Activated CD4-positive, alpha-beta T cell treated with anti-CD3 and anti-CD28 coated beads for 24 hours (primary cell): ENCODE results near the gene MSH6.

Experiments
- DNase-seq, 2 donors: peaks; one replicate each; pipeline ENCODE4 v3.0.0-alpha.2; 2020; ENCODE audit warnings: low read depth in 2 of 2

MSH6 gene, protein sequence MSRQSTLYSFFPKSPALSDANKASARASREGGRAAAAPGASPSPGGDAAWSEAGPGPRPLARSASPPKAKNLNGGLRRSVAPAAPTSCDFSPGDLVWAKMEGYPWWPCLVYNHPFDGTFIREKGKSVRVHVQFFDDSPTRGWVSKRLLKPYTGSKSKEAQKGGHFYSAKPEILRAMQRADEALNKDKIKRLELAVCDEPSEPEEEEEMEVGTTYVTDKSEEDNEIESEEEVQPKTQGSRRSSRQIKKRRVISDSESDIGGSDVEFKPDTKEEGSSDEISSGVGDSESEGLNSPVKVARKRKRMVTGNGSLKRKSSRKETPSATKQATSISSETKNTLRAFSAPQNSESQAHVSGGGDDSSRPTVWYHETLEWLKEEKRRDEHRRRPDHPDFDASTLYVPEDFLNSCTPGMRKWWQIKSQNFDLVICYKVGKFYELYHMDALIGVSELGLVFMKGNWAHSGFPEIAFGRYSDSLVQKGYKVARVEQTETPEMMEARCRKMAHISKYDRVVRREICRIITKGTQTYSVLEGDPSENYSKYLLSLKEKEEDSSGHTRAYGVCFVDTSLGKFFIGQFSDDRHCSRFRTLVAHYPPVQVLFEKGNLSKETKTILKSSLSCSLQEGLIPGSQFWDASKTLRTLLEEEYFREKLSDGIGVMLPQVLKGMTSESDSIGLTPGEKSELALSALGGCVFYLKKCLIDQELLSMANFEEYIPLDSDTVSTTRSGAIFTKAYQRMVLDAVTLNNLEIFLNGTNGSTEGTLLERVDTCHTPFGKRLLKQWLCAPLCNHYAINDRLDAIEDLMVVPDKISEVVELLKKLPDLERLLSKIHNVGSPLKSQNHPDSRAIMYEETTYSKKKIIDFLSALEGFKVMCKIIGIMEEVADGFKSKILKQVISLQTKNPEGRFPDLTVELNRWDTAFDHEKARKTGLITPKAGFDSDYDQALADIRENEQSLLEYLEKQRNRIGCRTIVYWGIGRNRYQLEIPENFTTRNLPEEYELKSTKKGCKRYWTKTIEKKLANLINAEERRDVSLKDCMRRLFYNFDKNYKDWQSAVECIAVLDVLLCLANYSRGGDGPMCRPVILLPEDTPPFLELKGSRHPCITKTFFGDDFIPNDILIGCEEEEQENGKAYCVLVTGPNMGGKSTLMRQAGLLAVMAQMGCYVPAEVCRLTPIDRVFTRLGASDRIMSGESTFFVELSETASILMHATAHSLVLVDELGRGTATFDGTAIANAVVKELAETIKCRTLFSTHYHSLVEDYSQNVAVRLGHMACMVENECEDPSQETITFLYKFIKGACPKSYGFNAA (N-terminal part only)

DNA sequence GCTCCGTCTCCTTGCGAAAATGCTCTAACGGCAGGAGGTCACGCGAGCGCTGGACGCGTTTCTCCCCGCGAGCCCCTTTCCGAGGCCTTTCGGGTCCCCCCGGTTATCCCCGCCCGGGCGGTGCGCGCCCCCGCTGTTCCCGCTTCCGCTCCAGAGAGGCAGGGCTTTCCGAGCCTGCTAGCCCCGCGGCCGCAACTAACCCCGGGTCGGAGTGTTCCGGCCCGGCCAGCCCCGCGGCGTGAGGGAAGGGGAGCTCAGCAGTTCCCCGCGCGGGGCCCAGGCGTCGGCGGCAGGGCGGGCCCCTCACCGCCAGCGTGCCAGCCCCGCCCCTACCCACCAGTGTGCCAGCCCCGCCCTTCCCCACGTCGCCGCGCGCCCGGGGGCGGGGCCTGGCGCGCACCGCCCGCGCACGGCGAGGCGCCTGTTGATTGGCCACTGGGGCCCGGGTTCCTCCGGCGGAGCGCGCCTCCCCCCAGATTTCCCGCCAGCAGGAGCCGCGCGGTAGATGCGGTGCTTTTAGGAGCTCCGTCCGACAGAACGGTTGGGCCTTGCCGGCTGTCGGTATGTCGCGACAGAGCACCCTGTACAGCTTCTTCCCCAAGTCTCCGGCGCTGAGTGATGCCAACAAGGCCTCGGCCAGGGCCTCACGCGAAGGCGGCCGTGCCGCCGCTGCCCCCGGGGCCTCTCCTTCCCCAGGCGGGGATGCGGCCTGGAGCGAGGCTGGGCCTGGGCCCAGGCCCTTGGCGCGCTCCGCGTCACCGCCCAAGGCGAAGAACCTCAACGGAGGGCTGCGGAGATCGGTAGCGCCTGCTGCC, at the start of gene MSH6:
Gene MSH6 (plus strand): TSS at position 475 of the 815 bp plus-strand sequence. CDS start 89 bp downstream, at position 564.
- DNase-seq, result peak; percentile 77 to 83

DNA sequence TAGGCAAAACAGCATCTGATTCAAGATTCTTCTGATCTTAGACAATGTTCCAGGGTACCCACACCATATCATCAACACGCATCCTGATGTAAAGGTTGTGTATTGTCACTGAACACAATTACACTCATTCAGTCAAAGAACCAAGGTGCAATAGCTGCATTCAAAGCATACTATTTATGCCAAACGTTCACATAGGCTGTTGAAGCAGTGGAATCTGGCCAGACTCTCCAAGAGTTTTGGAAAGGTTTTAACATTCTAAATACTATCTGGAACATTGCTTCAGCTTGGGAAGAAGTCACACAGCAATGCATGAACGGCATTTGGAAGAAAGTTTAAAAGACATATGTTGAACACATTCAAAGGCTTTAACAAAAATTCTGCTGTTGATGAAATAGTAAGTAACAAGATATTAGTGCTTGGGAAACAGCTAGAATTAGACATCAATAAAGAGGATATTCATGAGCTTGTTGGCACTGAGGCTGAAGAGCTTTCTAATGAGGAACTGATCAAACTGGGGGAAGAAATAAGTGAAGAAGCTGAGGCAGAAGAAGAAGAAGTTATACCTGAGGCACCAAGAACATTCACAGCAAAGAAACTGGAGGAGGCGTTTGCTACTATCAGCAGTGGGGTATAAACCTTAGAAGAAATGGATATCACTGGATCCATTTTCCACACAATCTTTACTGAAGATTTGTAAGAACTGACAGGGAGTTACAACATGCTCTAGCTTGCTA, 47.6 kb upstream of the MSH6 start:
- no peak for DNase-seq

DNA sequence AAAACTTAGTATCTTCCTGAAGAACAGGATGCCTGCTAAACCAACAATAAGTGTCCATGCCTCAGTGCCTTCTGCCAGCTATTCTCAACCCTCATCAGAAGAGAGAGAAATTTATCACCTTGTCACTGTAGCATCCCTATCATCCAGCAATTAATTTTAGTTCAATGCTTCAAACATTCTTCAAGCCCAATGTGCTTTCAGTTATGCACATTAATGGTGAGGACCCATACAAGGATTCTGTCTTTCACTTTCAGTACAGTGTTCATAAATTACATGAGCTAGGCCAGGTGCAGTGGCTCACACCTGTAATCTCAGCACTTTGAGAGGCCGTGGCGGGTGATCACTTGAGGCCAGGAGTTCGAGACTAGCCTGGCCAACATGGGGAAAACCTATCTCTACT, 47.0 kb upstream of the MSH6 start:
- no peak for DNase-seq

DNA sequence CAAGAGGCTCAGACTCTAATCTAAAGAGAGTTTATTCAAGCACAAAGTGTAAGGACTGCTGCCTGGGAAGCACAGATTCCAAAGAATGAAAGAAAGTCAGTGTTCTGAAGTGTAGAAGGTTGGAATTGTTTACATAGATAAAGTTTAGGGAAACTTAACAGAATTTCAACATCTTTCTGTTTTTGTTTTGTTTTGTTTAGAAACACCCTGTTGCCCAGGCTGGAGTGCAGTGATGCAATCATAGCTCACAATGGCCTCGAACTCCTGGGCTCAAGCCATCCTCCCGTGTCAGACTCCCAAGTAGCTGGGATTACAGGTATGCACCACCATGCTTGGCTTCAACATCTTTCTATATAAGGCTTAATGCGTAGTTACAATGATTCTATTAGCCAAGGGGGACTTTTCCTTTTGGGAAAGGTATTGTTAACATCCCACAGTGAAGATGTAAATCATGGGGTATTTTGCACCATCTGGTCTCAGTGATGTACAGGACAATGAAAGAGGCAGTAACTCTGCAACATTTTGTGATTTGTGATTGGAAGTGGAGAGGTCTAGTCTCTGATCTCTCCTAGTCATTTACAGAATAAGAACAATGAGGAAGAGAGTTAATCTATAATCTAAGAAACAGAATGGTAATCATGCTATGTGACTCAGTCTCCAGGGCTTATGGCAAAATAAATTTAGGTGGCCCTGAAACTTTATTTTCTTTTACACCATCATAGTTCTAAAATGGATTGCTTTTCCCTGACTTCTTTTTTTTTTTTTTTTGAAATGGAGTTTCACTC, 45.6 kb upstream of the MSH6 start:
- DNase-seq, result no peak

DNA sequence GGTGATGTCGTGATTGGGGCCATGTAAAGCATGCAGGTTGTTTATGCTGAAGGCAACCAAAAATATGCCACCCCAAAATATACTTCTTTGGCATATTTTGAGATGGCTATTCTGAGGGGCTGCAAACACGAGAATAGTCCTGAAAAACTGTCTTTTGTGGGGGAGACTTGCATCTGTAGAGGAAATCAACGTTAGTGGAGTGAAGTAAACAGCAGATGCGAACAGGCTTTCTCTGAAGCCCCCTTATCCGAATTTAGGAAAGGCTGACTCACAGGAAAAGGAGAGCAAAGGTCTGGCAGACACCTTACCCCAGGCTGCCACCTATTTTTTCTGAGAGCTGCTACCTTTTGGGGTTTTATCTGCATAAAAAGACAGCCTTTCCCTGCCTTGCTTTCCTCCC, 44.6 kb upstream of the MSH6 start:
- DNase-seq, result no peak

DNA sequence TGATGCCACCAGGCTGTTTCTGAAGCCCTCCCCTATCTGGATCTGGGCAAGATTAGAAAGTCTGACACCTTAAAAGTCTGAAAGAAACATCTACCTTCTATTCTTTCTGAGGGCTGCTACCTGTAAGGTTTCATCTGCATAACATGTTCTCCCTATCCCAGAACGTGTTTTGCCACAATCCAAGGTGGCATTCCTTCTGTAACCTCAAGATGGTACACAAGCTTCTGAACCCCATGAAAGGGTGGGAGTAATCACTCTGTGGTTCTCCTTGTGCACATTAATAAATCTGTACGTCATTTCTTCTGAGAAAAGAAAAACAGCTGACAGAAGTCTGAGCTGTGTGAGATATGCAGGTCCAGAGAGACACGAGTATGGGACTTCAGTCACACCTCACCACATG, 41.8 kb upstream of the MSH6 start:
- no peak for DNase-seq

DNA sequence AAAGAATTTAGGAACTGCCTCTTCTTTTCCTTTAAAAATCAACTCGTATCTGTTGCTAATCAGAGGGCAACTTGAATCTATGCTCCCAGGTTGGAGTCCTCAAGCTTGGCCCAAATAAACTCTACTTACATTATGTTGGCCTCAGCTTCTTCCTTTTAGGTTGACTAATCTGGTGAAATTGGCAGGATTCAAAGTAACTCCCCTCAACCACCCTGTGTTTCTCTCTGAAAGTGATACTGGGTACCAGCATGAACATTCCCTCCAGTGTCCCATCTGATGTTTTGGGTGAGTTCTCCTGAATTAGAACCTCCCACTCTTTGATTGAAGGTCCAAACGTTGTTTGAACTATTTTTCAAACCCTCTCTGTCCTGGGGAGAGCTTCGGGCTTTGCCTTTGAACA, 41.3 kb upstream of the MSH6 start:
- DNase-seq, result no peak

DNA sequence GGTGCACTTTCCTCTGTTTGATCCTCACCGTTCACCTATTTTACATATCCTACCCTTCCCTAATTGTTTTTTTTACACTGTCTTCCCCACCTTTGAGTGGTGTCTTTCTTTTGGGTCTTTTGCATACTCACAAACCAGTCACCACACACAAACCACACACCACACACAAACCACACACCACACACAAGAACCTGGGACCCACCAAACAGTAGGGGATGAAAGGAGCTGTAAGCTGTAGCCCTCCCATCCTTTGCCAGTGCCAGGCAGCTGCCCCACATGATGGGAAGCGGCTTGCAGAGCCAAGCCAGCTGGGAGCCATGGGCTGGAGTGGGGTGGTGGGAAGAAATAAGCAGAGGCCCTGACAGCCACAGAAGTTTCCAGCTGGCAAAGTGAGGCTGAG, 38.9 kb upstream of the MSH6 start:
- no peak for DNase-seq

DNA sequence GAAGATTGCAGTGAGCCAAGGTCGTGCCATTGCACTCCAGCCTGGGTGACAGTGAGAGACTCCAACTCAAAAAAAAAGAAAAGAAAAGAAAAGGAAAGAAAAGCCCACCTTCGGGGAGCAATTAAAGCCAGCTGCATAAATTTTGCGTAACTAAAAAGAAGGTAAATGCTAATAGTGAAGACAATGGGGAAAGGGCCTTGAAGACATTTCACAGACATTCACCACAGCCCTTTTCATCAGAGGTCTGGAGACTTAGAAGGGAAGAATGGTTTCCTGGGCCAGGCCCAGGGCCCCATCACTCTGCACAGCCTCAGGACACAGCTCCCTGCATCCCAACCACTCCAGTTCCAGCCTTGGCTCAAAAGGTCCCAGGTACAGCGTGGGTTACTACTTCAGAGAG, 35.1 kb upstream of the MSH6 start:
- no peak for DNase-seq

DNA sequence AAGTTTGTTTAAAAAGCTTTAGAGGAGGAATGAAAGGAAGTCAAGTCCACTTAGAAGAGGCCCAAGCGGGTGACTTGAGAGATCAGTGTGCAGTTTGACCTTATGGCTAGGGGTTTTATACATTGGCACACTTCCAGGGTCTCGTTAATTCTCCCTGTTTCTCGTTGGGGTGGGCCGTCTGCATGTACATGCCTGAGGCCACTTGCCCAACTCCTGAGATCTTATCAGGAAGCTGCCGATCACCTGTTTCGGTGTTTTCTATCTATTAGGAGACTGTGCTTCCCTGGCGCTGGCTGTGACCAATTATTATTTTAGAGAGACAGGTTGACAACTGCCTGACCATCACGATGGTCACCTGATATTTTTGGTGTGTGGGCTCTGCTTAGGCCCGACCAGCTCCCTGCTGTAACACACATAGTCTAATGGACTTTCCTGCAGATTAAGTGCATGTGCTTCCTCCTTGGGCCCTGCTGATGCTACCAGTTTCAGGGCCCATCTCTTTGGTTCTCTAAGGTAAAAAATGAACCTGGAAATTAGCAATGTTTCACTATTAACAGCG, 31.0 kb upstream of the MSH6 start:
- DNase-seq, result no peak

DNA sequence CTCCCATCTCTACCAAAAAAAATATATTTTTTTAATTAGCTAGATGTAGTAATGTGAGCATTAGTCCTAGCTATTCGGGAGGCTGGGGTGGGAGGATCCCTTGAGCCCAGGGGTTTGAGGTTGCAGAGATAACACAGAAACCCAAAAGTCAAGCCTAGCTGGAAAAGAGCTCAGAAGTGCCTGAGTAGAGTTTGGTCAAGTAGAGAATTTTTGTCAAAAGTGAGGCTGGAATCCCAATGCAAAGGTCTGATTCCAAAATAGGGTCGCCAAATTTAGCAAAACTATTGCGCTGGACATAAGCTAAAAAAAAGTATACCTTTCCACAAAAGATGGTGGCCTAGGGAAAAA, 15.5 kb upstream of the MSH6 start:
- no peak for DNase-seq

DNA sequence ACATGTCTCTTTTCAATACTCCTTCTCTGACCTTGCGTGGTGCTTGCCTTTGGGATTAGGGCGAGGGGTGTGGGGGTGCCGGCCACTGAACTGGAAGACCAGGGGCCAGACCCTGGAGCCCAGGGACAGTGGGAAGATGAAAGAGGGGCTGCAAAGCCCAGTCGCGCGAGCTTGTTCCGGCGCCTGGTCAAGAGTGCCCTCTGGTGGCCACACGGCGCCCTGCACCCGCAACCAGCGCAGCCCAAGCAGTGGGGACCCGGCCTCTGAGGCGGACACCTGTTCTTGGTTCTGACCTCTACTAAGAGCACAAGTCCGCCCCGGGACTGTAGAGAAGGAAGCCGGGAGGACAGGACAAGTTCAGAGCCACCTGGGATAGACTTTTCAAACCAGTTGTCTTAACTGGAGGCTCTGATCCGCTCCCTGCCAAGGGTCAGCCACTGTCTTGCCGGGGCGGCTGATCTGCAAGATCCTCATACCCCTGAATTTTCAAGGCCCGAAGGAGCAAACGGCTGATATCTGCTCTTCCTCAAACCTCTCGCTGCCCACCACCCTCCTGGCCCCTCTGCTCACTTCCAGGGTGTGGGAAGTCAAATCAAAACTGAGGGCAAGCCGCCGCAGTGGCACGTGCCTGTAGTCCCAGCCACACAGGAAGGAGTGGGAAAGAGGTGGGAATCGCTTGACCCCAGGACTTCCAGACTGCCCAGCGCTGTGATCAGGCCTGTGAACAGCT, 14.9 kb upstream of the MSH6 start:
- DNase-seq, result peak; percentile 65 to 71

DNA sequence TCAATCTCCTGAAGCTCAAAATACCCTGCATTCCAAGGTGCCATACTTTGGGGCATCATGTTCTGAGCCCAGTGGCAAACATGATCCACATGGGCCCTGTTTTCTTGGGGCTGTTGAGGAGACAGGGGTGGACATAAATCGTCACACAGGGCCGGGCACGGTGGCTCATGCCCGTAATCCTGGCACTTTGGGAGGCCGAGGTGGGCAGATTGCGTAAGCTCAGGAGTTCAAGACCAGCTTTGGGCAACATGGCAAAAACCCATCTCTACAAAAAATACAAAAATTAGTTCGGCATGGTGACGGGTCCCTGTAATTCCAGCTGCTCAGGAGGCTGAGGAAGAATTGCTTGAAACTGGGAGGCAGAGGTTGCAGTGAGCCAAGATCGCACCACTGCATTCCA, 13.6 kb upstream of the MSH6 start:
- DNase-seq, result no peak

DNA sequence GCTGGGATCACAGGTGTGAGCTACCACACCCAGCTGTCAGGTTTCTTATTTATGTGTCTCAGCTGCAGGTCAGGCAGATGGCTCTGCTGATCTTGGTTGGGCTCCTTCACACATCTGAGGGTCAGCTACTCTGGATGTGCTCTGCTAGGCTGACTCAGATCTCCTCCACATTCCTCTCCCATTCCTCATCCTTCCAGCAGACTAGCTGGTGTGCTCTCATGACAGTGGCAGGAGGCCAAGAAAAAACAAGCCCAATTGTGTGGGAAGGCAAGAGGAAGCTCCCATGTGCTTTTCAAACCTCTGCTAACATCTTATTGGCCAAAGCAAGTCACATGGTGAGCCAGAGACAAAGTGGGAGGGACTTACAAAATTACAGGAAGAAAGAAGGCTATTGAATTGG, 11.7 kb upstream of the MSH6 start:
- no peak for DNase-seq

DNA sequence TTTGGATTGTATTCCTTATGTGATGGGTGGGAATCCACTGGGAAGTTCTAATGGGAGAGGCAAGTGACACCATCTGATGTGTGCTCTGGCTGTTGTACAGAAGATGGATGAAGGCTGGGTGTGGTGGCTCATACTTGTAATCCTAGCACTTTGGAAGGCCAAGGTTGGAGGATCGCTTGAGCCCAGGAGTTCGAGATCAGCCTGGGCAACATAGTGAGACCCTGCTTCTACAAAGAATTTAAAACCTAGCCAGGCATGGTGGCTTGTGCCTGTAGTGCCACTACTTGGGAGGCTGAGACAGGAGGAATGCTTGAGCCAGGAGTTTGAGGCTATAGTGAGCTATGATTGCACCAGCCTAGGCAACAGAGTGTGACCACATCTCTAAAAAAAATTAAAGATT, 10.6 kb upstream of the MSH6 start:
- DNase-seq, result no peak

DNA sequence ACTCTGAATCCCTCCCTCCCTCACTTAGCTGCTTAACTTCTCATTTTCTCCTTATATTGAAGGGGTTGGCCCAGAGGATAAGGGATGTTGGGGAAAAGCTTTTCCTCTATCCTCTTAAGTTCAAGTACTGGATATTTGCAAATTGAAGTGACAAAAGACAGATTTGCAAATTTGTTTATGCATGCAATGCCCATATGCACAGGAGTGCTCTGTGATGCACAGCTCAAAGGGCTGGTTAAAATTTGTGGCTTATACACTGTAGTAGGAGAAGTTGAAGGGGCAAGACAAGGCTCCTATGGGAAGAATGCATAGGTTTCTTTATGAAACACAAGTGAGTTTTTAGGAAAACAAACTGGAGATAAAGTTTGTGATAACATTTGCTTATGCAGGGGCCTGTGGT, 8.4 kb upstream of the MSH6 start:
- DNase-seq, result no peak

DNA sequence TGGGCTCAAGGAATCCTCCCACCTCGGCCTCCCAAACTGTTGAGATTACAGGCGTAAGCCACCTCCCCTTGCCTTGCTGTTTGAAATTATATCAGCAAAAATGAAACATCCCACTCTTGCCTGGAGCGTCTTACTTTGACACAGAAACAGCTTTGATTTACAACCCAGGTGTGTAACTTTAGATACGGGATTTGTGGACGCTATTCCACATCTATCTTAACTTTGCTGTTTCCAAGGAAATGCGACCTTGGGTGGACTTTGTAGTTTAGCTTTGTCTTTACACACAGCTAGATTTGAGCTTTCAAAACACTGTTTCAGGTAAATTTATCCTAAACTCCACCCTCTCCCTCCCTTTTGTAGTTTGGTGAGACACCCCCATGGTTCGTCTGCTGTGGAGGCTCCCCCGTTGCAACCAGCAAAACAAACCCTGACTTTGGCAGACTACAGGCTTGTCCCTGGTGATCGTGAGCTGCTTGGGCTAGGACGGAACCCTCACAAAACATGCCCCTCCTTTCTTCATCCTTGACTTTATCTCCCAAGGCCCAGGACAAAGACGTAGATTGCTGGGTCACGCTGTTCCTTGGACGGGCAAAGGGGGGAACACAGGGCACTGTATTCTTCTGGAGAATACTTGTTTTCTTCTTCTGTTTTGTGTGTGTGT, 5.5 kb upstream of the MSH6 start:
- DNase-seq, result no peak

DNA sequence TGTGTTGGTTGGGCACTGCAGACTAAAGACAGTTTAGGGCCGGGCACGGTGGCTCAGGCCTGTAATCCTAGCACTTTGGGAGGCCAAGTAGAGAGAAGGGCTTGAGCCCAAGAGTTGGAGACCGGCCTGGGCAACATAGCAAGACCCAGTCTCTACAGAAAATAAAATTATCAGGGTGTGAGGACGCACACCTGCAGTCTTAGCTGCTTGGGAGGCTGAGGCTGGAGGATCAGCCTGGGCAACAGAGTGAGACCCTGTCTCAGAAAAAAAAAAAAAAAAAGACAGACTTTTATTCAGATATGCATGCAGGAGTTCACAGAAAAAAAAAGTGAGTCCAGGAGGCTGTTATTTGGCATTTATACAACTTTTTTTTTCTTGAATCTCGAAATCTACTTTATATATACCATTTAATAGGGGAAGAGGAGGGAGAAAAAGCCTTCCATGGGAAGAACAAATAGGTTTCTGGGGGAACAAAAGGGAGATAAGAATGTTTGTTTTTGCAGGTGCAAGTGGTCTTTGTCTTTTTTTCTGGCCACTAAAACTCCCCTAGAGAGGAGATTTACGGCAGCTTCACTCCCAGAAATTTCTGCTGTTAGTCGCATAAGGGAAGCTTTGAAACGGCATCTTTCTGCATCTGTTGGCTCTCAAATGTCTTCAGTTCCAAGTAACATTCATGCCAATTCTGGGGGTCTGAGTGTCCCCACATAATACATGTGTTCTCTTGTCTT, 4.1 kb upstream of the MSH6 start:
- no peak for DNase-seq
